ENCODE results near the gene GALNT9. TPM values are rescaled to one million over a fixed set of nuclear protein-coding genes. Genes with fewer than 3 reads are reported as not detected.

GALNT9 gene
- total RNA-seq, 2 experiments from 2014 or later, result not detected

GRCh38 chr12:132291402-132292175 lies 37.8 kb downstream of the GALNT9 start:
- DNase-seq, result no peak
- no peak overlapping the region for H3K27ac Mint-ChIP-seq
- peaks cover 3% of the 10 kb centered on the region for H3K27me3 Mint-ChIP-seq
- H3K36me3 Mint-ChIP-seq (ENCODE audit: low read depth), result no peaks in the 10 kb centered on the region
- ChIA-PET CTCF (no interaction called here), POLR2A (no interaction called here)
- peaks cover 3% of the 10 kb centered on the region for H3K9me3 Mint-ChIP-seq
- no peaks in the 10 kb centered on the region for H3K4me1 Mint-ChIP-seq
- no peak overlapping the region for H3K4me3 Mint-ChIP-seq

GRCh38 chr12:132290203-132290540 lies 39.2 kb downstream of the GALNT9 start:
- no peak for DNase-seq
- H3K27ac Mint-ChIP-seq, result no peak overlapping the region
- ChIA-PET CTCF (no interaction called here), POLR2A (no interaction called here)
- peaks cover 9% of the 10 kb centered on the region for H3K27me3 Mint-ChIP-seq
- H3K9me3 Mint-ChIP-seq, result peaks cover 3% of the 10 kb centered on the region
- peaks cover 2% of the 10 kb centered on the region for H3K4me1 Mint-ChIP-seq
- H3K36me3 Mint-ChIP-seq (ENCODE audit: low read depth), result no peaks in the 10 kb centered on the region
- no peak overlapping the region for H3K4me3 Mint-ChIP-seq

- ChIA-PET POLR2A (no interaction called here), CTCF (no interaction called here)
- Mint-ChIP-seq H3K4me3 (no peak overlapping the region), H3K27me3 (peaks cover 9% of the 10 kb centered on the region), H3K9me3 (peaks cover 3% of the 10 kb centered on the region), H3K27ac (no peak overlapping the region), H3K4me1 (peaks cover 2% of the 10 kb centered on the region), H3K36me3 (ENCODE audit: low read depth) (no peaks in the 10 kb centered on the region)
- no peak for DNase-seq
Observed at GRCh38 chr12:132289356-132290202, 39.8 kb downstream of the GALNT9 start.

- no peak for DNase-seq
- Mint-ChIP-seq H3K4me1 (peaks cover 2% of the 10 kb centered on the region), H3K4me3 (no peak overlapping the region), H3K27me3 (peaks cover 12% of the 10 kb centered on the region), H3K27ac (no peak overlapping the region), H3K36me3 (ENCODE audit: low read depth) (no peaks in the 10 kb centered on the region), H3K9me3 (peaks cover 3% of the 10 kb centered on the region)
- ChIA-PET POLR2A (no interaction called here), CTCF (no interaction called here)
Observed at GRCh38 chr12:132288516-132289215, 40.7 kb downstream of the GALNT9 start.

GRCh38 chr12:132287391-132288238 lies 41.8 kb downstream of the GALNT9 start:
- peaks cover 3% of the 10 kb centered on the region for H3K4me1 Mint-ChIP-seq
- H3K27me3 Mint-ChIP-seq, result peaks cover 12% of the 10 kb centered on the region
- no peaks in the 10 kb centered on the region for H3K36me3 Mint-ChIP-seq (ENCODE audit: low read depth)
- DNase-seq, result no peak
- ChIA-PET CTCF (no interaction called here), POLR2A (no interaction called here)
- peaks cover 3% of the 10 kb centered on the region for H3K9me3 Mint-ChIP-seq
- peak overlapping the region; percentile 13 for H3K27ac Mint-ChIP-seq
- no peak overlapping the region for H3K4me3 Mint-ChIP-seq

- no peaks in the 10 kb centered on the region for H3K36me3 Mint-ChIP-seq (ENCODE audit: low read depth)
- H3K4me3 Mint-ChIP-seq, result no peak overlapping the region
- H3K9me3 Mint-ChIP-seq, result peaks cover 1% of the 10 kb centered on the region
- no peak for DNase-seq
- H3K4me1 Mint-ChIP-seq, result peaks cover 3% of the 10 kb centered on the region
- H3K27me3 Mint-ChIP-seq, result peaks cover 12% of the 10 kb centered on the region
- CTCF ChIA-PET, result no interaction called here
- POLR2A ChIA-PET, result no interaction called here
- H3K27ac Mint-ChIP-seq, result no peak overlapping the region
Observed at GRCh38 chr12:132286912-132287311, 42.5 kb downstream of the GALNT9 start.

- no peak for DNase-seq
- Mint-ChIP-seq H3K27ac (no peak overlapping the region), H3K4me3 (no peak overlapping the region), H3K27me3 (peaks cover 12% of the 10 kb centered on the region), H3K36me3 (ENCODE audit: low read depth) (no peaks in the 10 kb centered on the region), H3K9me3 (no peaks in the 10 kb centered on the region), H3K4me1 (peaks cover 3% of the 10 kb centered on the region)
- CTCF ChIA-PET, result no interaction called here
- POLR2A ChIA-PET, result no interaction called here
Observed at GRCh38 chr12:132285991-132286681, 43.3 kb downstream of the GALNT9 start.

- POLR2A ChIA-PET, result no interaction called here
- no peak overlapping the region for H3K4me3 Mint-ChIP-seq
- H3K4me1 Mint-ChIP-seq, result peaks cover 3% of the 10 kb centered on the region
- H3K9me3 Mint-ChIP-seq, result no peaks in the 10 kb centered on the region
- no peaks in the 10 kb centered on the region for H3K36me3 Mint-ChIP-seq (ENCODE audit: low read depth)
- H3K27ac Mint-ChIP-seq, result no peak overlapping the region
- CTCF ChIA-PET, result no interaction called here
- peaks cover 12% of the 10 kb centered on the region for H3K27me3 Mint-ChIP-seq
- DNase-seq, result no peak
Observed at GRCh38 chr12:132284827-132285741, 44.3 kb downstream of the GALNT9 start.

- no peak overlapping the region for H3K27ac Mint-ChIP-seq
- no peaks in the 10 kb centered on the region for H3K36me3 Mint-ChIP-seq (ENCODE audit: low read depth)
- POLR2A ChIA-PET, result no interaction called here
- no peak overlapping the region for H3K4me3 Mint-ChIP-seq
- H3K9me3 Mint-ChIP-seq, result no peaks in the 10 kb centered on the region
- peaks cover 12% of the 10 kb centered on the region for H3K27me3 Mint-ChIP-seq
- DNase-seq, result no peak
- CTCF ChIA-PET, result no interaction called here
- peaks cover 3% of the 10 kb centered on the region for H3K4me1 Mint-ChIP-seq
Observed at GRCh38 chr12:132284071-132284826, 45.1 kb downstream of the GALNT9 start.

GRCh38 chr12:132282950-132283771 lies 46.2 kb downstream of the GALNT9 start:
- ChIA-PET POLR2A (no interaction called here), CTCF (no interaction called here)
- DNase-seq, result no peak
- Mint-ChIP-seq H3K4me1 (peaks cover 3% of the 10 kb centered on the region), H3K4me3 (no peak overlapping the region), H3K9me3 (no peaks in the 10 kb centered on the region), H3K27ac (no peak overlapping the region), H3K36me3 (ENCODE audit: low read depth) (no peaks in the 10 kb centered on the region), H3K27me3 (peaks cover 10% of the 10 kb centered on the region)

Data from activated CD4-positive, alpha-beta T cell treated with anti-CD3 and anti-CD28 coated beads, Interleukin-2, amount 10 ng/mL, durations not matched to agents 7 days and 5 days (primary cell).